GM18507 (cell line): ENCODE measurements around the gene NEB.
"Not testable (repeated sequence)": the region's sequence is repeated elsewhere in the genome, so short reads cannot be mapped to it uniquely, and the experiment has no call there.

Source experiments
- DNase-seq: peaks from one replicate; pipeline ENCODE4 v3.0.0; 2011; ENCODE audit warnings: low read depth; ENCODE audit not compliant: insufficient read length; ENCODE audit errors: extremely low spot score
- FAIRE-seq: peaks from 2 replicates; lab custom pipeline; 2011; peaks lifted over from hg19 to GRCh38; lab: Jason Lieb, UNC

The NEB gene

DNA sequence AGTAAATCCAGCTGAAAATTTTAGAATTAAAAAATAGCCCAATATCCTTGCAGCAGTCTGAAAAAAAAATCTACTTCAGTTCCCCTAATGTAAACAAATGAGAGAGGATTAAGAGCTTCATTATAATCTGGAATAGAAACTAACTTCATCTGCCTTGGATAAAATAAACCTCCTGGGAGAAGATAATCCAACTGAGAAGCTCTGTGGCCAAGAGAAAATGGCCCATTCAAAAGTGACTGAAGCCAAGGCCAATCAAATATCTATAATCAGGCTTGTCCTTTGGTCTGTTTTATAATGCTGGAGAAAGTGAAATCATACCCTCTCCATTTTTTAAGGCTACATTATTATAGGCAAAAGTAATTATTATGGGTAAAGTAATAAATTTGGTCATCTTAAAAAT lies 110.0 kb downstream of the NEB start:
- DNase-seq: no peak
- FAIRE-seq: no peak

DNA sequence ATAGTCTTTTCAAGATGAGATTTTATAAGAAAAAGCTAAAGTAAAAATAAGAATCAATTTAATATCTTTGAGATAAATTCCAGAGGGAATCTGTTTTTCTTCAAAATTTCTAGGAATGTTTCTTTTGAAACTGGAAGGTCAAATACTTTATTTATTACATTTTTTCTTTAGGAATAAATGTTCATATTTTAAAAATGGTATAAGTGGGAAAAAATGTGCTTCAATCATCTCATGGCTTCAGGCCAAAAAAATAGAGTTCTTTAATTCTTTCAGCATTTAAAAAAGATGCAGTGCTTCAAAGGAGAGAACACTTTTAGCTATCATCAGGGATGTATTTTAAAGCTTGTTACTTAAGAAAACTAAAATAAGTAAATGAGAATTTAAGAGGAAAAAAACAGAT lies 110.6 kb downstream of the NEB start:
- DNase-seq (no peak), FAIRE-seq (no peak)

DNA sequence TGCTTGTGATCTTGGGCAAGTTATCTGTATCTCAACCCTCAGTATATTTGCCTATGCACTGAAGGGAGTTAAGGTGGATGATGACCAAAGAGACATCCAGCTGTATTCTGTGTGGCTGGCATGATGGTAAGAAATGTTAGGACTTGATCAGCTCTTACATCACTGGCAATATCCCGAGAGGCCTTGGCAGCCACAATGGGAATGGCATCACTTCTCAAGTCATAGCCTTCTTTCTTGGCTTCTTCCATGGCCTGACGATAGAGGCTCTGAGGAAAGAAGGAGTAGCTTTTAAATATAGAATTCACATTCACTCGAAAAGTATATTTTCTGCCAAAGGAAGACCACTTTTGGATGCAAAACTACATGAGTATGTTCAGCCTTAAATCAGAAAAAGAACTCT lies 113.5 kb downstream of the NEB start:
- FAIRE-seq: no peak
- DNase-seq: no peak

DNA sequence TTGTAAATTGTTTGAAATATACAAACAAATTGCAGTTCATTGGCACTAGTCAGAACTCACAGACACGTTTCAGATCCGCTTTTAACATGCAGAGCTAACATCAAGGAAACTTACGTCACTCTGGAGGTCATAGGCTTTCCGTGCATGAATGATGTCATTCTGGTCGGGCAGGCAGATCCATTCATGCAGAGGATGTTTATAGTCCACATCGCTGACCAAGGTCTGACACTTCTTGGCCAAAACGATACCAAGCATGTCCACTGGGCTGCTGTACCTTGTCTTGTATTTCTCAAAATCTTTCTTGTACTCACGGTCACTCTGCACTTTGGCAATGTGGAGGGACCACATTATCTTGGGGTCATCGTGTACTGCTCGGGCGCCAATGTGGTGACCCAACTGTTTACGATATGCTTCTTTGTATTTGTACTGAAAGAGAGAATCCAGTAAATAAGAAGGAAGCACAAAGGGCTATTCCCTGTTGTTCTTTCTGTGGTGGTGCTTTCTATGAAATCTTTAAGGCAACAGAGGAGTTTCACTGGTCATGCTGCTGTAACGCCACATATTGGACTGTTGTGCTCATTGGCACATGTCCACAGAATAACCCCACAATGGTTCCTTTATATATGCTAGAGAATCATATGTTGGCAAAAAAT lies 114.8 kb downstream of the NEB start:
- FAIRE-seq (no peak), DNase-seq (no peak)

DNA sequence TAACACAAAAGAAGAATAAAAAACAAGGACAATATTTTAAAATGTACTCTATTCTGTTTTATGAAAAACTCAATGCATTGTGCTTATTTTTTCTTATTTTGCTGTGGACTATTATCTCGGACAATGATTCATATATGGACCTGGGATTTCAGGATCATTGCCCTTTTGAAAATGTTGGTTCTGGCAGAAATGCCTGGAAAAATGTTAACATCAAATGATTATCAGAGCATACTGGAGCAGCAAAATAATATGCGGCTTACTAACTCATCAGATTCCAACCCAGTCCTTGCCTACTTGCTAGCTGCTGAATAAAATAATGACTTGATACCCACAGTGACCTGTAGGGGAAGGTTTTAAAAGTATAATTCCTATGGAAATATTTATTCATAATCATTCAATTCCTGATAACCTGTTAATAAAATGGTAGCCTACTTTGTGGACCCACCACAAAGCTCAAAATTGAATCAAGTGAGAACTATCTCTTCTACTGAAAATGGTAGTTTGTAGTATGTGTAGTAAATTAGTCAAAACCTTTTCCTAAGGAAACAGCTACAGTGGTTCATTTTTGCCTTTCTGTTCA lies 117.4 kb downstream of the NEB start:
- FAIRE-seq: no peak
- no peak for DNase-seq

DNA sequence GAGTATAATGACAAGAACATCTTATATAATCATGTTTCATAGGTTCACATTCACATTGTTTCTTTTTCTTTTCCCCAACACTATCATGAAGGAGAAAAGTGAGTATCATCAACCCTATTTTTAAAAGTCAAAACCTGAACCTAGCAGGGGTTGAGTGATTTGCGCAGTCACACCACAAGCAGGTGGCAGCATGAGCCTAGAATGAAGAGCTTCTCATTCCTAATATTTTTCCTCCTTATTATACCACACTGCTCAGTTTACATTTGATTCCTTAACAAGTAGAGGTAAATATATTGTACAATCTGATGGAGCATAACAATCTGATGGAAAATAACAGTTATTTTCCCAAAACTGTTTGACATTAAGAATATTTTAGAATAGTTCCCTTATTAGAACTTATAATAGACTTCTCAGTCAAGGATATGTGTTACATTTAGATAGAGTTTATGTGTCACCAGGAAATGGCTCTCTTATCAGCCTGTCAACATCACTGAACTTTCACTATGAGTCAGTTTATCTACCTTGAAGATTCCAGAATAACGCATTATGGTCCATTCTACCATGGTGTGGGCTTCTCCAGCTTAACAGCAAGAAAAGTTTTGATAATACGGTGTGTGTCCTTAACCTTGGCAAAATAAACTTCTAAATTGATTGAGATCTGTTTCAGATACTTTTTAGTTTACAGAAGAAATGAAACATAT lies 119.5 kb downstream of the NEB start:
- DNase-seq (no peak), FAIRE-seq (no peak)

DNA sequence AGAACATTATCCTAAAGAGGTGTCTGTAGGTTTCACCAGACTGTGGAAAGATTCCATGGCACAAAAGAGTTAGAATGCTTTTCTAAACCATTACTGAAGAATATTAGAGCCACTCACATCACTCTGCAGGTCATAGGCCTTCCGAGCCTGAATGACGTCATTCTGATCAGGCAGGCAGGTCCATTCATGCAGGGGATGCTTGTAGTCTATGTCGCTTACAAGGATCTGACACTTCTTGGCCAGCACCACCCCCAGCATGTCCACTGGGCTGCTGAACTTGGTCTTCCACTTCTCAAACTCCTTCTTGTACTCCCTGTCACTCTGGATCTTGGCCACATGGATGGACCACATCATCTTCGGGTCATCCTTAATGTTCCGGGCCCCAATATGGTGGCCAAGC lies 120.1 kb downstream of the NEB start:
- DNase-seq: no peak
- FAIRE-seq: no peak

DNA sequence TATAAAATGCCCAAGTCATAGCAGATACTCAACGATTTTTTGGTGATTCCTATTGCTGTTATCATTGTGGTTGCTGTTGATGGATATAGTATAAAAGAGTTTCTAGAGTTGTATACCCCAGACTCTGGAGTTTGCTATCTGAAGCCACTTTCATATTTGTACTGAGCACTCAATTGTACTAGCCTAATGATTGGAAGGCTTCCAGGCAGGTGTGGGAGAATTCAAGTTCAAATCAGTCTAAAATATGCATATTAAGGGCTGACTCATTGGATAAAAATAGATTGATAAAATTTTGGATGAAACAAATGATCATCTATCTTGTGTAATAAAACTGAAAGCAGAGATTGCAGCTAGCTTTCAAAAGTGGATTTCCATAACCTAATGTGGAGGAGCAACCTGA lies 122.9 kb downstream of the NEB start:
- DNase-seq (no peak), FAIRE-seq (no peak)

DNA sequence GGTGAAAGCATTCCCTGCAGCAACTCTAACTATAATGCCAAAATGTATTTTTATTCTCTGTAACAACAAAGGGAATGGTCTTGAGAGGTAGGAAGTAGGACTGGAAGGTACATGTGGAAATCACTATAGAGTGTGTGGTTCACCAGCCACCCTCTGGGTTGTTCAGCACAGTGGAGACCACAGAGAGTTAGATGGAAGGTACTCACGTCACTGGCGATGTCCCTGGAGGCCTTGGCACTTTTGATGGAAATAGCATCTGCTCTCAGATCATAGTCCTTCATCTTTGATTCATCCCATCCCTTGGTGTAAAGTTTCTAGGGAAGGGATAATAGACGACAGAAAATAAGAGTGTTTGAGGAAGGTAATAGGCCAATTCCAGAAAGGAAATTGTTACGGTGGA lies 124.0 kb downstream of the NEB start:
- DNase-seq (no peak), FAIRE-seq (no peak)

DNA sequence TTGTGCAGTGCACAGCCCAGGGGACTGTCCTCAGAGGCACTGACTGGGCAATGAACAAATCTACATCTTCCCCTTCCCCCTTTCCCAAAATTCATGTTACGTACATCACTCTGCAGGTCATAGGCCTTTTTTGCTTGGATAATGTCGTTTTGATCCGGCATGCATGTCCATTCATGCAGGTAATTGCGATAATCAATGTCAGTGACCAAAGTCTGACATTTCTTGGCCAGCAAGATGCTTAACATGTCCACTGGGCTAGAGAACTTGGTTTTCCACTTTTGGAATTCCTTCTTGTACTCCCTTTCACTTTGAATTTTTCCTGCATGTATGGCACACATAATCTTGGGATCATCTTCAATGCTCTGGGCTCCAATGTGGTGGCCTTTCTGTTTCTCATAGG lies 124.6 kb downstream of the NEB start:
- no peak for FAIRE-seq
- DNase-seq: no peak

DNA sequence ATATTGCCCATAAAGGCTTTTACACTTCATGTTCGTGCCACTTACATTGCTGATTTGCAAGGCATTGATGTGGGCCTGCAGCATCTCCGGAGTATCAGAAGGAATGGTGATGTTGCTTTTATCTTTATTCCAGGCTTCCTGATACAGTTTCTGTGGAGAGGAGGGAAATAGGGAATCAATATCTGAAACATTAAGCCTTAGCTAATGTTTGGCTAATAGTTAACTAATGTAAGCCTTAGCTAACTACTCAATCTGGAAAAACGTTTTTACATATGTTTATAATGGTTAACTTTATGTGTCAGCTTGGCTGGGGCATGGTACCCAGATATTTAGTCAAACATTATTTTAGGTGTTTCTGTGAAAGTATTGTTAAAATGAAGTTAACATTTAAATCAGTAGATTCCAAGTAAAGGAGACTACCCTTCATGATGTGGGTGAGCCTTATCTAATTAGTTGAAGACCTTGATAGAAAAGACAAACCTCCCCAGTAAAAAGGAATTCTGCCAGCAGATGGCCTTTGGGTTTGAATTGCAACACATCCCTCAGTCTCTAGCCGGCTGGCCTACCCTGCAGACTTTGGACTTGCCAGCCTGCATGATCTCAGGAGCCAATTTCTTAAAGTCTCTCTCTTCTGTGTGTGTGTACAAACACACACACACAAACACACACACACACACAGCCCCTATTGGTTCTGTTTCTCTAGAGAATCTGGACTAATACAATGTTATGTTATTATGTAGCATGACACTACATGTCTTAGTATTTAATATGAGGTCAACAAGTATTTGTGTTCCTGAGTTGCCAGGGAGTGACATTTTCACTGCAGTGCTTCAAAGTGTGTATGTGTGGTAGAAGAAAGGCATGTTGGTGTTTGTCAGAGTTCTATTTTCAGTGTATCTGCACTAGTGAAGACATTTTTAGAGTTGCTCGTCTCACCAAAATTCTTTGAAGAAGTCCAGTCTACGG lies 126.5 kb downstream of the NEB start:
- FAIRE-seq, DNase-seq: not testable (repeated sequence)

DNA sequence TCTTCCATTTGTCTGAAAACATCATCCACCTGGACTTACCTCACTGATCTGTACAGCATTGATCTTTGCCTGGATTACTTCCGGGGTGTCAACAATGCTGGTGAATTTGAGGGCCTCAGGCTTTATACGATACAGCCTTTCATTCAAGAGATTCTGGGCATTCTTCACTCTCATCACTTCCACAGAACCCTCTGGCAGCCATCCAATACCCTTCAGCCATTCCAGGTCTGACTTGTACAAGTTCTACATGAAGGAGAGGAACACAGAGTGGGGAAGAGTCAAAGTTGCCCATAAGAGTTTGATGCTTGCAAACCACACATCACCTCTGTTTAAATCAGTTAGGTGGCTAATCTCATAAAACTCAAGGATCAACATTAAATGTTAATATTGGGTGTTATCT lies 130.7 kb downstream of the NEB start:
- not testable (repeated sequence) for DNase-seq, FAIRE-seq

DNA sequence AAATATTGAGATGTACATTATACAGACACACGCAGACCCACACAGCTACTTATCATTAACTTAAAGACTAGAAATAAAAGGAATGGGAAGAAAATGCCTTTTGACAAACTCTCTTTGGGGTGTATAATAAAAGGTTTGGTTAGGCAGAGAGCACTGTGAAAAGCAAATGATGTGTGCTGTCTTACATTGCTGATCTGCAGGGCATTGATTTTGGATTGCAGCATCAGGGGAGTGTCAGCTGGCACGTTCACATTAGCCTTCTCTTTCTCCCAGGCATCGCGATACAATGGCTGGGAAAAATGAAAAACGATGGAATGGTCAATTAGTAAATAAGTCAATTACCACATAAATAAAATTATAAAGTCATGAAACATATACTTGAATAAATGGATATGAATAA lies 131.9 kb downstream of the NEB start:
- not testable (repeated sequence) for DNase-seq, FAIRE-seq

DNA sequence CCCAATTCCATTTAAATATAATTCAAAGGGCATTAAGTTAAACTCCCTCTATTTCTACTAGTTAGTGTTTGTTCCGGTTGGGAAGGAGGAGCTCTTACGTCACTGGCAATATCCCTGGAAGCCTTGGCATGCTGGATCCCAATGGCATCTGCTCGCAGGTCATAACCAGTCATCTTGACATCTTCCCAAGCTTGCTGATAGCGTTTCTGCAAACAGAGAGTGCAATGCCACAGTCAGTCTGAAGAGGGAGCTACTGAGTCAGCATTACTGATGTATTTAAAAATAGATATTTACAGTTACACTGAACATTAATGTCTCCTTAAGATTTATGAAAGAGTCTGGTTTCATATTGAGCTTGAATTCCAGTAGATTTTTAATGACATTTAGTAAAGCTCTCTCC lies 132.5 kb downstream of the NEB start:
- DNase-seq, FAIRE-seq: not testable (repeated sequence)

DNA sequence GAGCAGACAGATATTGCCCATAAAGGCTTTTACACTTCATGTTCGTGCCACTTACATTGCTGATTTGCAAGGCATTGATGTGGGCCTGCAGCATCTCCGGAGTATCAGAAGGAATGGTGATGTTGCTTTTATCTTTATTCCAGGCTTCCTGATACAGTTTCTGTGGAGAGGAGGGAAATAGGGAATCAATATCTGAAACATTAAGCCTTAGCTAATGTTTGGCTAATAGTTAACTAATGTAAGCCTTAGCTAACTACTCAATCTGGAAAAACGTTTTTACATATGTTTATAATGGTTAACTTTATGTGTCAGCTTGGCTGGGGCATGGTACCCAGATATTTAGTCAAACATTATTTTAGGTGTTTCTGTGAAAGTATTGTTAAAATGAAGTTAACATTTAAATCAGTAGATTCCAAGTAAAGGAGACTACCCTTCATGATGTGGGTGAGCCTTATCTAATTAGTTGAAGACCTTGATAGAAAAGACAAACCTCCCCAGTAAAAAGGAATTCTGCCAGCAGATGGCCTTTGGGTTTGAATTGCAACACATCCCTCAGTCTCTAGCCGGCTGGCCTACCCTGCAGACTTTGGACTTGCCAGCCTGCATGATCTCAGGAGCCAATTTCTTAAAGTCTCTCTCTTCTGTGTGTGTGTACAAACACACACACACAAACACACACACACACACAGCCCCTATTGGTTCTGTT lies 137.2 kb downstream of the NEB start:
- DNase-seq, FAIRE-seq: not testable (repeated sequence)

DNA sequence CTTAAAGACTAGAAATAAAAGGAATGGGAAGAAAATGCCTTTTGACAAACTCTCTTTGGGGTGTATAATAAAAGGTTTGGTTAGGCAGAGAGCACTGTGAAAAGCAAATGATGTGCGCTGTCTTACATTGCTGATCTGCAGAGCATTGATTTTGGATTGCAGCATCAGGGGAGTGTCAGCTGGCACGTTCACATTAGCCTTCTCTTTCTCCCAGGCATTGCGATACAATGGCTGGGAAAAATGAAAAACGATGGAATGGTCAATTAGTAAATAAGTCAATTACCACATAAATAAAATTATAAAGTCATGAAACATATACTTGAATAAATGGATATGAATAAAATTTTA lies 142.4 kb downstream of the NEB start:
- not testable (repeated sequence) for DNase-seq, FAIRE-seq

DNA sequence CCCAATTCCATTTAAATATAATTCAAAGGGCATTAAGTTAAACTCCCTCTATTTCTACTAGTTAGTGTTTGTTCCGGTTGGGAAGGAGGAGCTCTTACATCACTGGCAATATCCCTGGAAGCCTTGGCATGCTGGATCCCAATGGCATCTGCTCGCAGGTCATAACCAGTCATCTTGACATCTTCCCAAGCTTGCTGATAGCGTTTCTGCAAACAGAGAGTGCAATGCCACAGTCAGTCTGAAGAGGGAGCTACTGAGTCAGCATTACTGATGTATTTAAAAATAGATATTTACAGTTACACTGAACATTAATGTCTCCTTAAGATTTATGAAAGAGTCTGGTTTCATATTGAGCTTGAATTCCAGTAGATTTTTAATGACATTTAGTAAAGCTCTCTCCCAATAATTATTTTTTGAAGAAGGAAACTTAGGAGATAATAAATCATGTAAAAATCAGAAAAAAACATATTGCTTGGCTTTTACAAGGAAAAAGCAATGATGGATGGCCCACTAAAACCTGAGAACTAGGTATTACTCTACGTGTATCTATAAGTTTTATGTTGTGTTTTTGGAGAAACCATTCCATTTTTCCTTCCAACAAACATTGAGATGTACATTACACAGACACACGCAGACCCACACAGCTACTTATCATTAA lies 142.9 kb downstream of the NEB start:
- not testable (repeated sequence) for DNase-seq, FAIRE-seq

DNA sequence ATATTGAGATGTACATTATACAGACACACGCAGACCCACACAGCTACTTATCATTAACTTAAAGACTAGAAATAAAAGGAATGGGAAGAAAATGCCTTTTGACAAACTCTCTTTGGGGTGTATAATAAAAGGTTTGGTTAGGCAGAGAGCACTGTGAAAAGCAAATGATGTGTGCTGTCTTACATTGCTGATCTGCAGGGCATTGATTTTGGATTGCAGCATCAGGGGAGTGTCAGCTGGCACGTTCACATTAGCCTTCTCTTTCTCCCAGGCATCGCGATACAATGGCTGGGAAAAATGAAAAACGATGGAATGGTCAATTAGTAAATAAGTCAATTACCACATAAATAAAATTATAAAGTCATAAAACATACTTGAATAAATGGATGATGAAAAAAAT lies 153.0 kb downstream of the NEB start:
- FAIRE-seq, DNase-seq: not testable (repeated sequence)

DNA sequence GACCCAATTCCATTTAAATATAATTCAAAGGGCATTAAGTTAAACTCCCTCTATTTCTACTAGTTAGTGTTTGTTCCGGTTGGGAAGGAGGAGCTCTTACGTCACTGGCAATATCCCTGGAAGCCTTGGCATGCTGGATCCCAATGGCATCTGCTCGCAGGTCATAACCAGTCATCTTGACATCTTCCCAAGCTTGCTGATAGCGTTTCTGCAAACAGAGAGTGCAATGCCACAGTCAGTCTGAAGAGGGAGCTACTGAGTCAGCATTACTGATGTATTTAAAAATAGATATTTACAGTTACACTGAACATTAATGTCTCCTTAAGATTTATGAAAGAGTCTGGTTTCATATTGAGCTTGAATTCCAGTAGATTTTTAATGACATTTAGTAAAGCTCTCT lies 153.6 kb downstream of the NEB start:
- FAIRE-seq: not testable (repeated sequence)

More for the DNA sequence above, 153.6 kb downstream of the NEB start:
- DNase-seq: not testable (repeated sequence)
